Measurements from ENCODE around the gene KAZN. TPM values are rescaled to one million over a fixed set of nuclear protein-coding genes. Genes with fewer than 3 reads are reported as not detected.

The KAZN gene
- total RNA-seq, 1 donor from 2014 or later: 11.6 TPM

GRCh38 chr1:14897547-14897946 lies 299.1 kb downstream of the KAZN start:
- H3K27me3 Mint-ChIP-seq (ENCODE audit: low read depth): peaks cover 2% of the 10 kb centered on the region
- no peak overlapping the region for H3K4me3 Mint-ChIP-seq
- no peak for TF ChIP-seq CTCF (conservative IDR thresholded peaks at IDR 0.05)
- no peaks in the 10 kb centered on the region for H3K9me3 Mint-ChIP-seq
- no peak for DNase-seq (ENCODE audit: low read depth, low spot score)
- peaks cover 35% of the 10 kb centered on the region for H3K4me1 Mint-ChIP-seq
- no peaks in the 10 kb centered on the region for H3K36me3 Mint-ChIP-seq (ENCODE audit: low read depth)
- H3K27ac Mint-ChIP-seq (ENCODE audit: unreplicated experiment): no peak overlapping the region

GRCh38 chr1:14897997-14898645 lies 299.6 kb downstream of the KAZN start:
- Mint-ChIP-seq H3K36me3 (ENCODE audit: low read depth) (no peaks in the 10 kb centered on the region), H3K4me3 (no peak overlapping the region), H3K27me3 (ENCODE audit: low read depth) (peaks cover 2% of the 10 kb centered on the region), H3K27ac (ENCODE audit: unreplicated experiment) (no peak overlapping the region), H3K4me1 (peaks cover 29% of the 10 kb centered on the region), H3K9me3 (no peaks in the 10 kb centered on the region)
- no peak for TF ChIP-seq CTCF (conservative IDR thresholded peaks at IDR 0.05)
- no peak for DNase-seq (ENCODE audit: low read depth, low spot score)

GRCh38 chr1:14899686-14900085 lies 301.2 kb downstream of the KAZN start:
- TF ChIP-seq CTCF (conservative IDR thresholded peaks at IDR 0.05): no peak
- H3K27ac Mint-ChIP-seq (ENCODE audit: unreplicated experiment): no peak overlapping the region
- peaks cover 2% of the 10 kb centered on the region for H3K27me3 Mint-ChIP-seq (ENCODE audit: low read depth)
- no peaks in the 10 kb centered on the region for H3K9me3 Mint-ChIP-seq
- H3K4me3 Mint-ChIP-seq: no peak overlapping the region
- H3K36me3 Mint-ChIP-seq (ENCODE audit: low read depth): no peaks in the 10 kb centered on the region
- peaks cover 17% of the 10 kb centered on the region for H3K4me1 Mint-ChIP-seq
- DNase-seq (ENCODE audit: low read depth, low spot score): no peak

- DNase-seq (ENCODE audit: low read depth, low spot score): no peak
- Mint-ChIP-seq H3K4me3 (no peak overlapping the region), H3K4me1 (peaks cover 17% of the 10 kb centered on the region), H3K27me3 (ENCODE audit: low read depth) (peaks cover 2% of the 10 kb centered on the region), H3K36me3 (ENCODE audit: low read depth) (no peaks in the 10 kb centered on the region), H3K27ac (ENCODE audit: unreplicated experiment) (no peak overlapping the region), H3K9me3 (no peaks in the 10 kb centered on the region)
- no peak for TF ChIP-seq CTCF (conservative IDR thresholded peaks at IDR 0.05)
Observed at GRCh38 chr1:14901371-14901954, 303.0 kb downstream of the KAZN start.

GRCh38 chr1:14903922-14904321 lies 305.4 kb downstream of the KAZN start:
- H3K9me3 Mint-ChIP-seq: no peaks in the 10 kb centered on the region
- H3K27me3 Mint-ChIP-seq (ENCODE audit: low read depth): no peaks in the 10 kb centered on the region
- H3K36me3 Mint-ChIP-seq (ENCODE audit: low read depth): no peaks in the 10 kb centered on the region
- DNase-seq (ENCODE audit: low read depth, low spot score): no peak
- peaks cover 30% of the 10 kb centered on the region for H3K4me1 Mint-ChIP-seq
- no peak overlapping the region for H3K4me3 Mint-ChIP-seq
- H3K27ac Mint-ChIP-seq (ENCODE audit: unreplicated experiment): no peak overlapping the region
- TF ChIP-seq CTCF (conservative IDR thresholded peaks at IDR 0.05): no peak

All from neural crest cell (in vitro differentiated cells).